ENCODE results near the gene TMEM100. TPM values are rescaled to one million over a fixed set of nuclear protein-coding genes. Genes with fewer than 3 reads are reported as not detected.

Gene TMEM100
- total RNA-seq, 1 donor from 2014 or later = not detected

DNA sequence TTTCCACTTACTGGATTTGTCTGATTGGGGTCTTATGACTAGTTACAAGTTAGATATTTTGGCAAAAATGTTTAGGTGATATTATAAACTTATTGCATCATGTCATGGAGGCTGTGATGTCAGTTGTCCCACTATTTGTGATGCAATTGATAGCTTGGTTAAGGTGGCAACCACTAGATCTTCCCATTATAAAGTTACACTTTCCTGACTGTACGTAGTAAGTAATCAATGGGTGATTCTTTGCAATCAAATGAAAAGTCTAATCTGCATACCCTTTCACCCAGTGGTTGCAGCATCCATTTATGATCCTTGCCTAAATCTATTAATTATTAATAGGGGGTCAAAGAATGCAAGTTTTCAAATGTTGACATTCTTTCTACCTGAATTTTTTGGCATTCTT, 23.8 kb upstream of the TMEM100 start:
- intact Hi-C loops (cut with micrococcal nuclease) = no loop called here

DNA sequence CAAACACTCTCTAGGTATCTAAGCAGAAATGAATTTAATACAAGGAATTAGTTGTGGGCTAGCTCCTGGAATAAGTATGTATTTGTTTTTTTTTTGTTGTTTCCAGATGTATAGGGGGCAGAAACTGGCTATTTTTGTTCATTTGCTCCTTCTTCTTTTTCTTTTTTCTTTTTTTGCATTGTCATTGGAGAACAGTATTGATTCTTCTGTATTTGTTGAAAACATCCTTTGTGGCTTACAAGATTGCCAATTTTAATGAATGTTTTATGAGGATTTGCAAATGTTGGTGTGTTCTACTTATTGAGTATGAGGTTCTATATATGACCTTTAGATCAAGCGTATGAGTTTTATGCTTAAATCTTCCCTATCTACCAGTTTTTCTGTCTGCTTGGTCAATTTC, 22.6 kb upstream of the TMEM100 start:
- intact Hi-C loops (cut with micrococcal nuclease) = no loop called here

DNA sequence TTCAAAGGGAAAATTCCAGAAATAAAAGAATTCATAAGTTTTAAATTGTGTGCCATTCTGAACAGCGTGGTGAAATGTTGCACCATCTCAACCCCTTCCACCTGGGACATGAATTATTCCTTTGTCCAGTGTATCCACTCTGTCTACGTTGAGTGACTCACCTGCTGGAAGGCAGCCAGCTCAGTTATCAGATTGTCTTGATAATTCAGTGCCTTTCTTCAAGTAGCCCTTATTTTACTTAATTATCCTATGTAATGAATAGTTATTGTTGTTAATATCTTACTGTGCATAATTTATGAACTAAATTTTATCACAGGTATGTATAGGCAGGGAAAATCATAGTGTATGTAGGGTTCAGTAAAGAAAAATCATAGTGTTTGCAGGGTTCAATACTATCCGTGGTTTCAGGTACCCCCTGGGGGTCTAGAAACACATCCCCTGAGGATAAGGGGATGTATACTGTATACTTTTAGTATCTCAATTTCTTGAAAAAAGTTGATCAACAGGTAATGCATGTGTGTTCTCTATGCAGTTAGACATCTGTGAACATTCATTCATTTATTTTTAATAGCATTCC, 20.5 kb upstream of the TMEM100 start:
- intact Hi-C loops (cut with micrococcal nuclease) = no loop called here

DNA sequence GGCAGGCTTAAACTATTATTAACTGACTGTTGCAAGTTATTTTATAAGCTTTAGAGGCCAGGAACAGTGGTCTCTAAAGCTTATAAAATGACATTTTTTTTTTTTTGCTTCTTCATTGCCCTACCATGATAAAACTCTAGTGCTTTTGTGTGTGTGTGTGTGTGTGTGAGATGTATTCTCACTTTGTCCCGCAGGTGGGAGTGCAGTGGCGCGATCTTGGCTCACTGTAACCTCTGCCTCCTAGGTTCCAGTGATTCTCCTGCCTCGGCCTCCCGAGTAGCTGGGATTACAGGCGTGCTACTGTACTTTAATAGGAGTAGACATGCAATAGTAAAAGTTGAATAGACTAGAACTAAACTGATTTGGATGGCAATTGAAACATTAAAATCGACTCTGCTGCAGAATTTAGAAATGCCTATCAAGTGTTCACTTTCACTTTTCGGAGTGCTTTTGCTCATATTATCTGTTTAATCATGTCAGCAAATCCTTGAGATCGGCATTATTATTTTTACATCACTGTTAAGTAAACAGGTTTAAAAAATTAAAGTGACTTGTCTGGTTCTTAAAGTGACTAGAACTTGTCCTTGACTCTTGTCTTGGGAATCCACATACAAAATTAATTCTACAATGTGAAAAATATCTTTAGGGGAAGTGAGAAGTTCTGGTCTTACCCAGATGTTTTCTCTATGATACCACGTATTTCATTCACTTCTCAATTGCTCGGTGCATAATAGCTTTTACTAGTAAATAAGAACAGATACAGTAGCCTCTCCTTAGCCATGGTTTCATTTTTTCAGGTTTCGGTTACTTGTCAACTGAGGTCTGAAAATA, 19.8 kb upstream of the TMEM100 start:
- intact Hi-C loops (cut with micrococcal nuclease) = no loop called here

DNA sequence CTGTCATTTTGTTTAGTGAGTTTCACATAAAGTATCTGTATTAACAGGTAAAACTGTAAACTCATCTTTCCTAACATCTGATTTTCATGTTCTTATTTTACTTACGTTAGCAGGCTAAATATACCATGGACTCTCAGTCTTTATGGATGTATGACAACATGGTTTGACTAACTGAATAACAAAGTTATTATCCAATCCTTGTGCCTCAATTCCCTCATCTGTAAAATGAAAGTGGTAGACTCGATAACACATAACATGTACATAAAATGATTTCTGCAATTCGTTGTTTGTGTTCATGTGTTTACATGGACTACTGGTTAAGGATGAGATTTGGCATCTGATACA, 18.7 kb upstream of the TMEM100 start:
- intact Hi-C loops (cut with micrococcal nuclease) = no loop called here

DNA sequence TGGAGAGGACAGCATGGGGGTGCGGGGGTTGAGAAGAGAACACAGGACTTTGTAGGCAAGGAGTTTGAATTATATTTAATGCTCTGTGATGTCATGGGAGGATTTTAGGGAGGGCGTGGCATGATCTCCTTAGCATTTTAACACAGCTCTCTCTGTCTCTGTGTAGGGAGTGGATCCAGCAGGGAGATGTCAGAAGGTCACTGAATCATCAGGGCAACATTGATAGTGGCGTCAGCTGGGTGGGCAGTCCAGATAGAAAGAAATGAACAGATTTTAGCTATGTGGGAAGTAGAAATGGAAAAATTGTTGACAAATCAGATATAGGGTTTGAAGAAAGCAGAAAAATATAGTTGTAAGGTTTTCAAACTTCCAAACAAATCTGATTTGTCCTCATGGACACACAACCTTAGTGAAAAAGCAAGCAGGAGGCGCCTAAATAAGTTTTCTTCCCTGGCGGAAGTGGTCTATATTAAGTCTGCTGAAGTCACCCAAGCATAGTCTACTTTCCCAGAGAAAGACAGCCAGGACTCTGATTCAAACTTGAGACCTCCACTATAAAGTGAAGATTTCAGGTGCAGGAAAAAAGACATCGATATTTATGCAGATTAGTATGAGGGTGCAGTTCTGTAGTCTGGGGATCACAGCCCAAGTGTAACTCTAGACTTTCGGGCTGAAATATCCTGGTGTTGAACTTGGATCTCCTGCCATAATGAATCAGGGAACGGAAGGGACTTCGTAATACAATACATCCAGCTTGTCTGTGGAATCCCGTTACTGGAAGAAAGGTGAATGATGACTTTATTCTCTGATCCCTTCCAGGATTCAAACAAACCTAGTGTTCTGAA, 18.1 kb upstream of the TMEM100 start:
- intact Hi-C loops (cut with micrococcal nuclease) = no loop called here

DNA sequence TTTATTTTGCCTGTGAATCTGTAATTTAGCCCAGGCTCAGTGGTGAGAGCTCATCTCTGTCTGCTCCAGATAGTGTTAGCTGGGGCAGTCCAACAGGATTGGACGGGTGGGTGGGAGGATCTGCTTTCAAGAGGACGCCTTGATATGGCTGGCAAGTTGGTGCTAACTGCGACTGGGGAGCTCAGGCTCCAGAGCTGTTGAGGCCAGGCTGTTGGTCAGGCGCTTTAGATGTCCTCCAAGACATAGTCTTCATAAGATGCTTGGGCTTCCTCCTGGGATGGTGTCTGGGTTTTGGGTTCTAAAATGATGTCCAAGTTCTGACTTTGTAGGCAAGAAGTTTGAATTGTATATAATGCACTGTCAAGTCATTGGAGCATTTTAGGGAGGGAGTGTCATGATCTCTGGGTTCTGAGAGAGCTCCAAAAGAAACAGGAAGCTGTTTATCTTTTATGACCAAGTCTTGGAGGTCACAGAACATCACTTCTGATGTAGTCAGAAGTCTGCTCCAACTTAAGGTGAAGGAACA, 15.4 kb upstream of the TMEM100 start:
- intact Hi-C loops (cut with micrococcal nuclease) = loop anchor here (5.0 kb wide), 1 partner anchor 579 kb away; no protein-coding TSS in a partner anchor

DNA sequence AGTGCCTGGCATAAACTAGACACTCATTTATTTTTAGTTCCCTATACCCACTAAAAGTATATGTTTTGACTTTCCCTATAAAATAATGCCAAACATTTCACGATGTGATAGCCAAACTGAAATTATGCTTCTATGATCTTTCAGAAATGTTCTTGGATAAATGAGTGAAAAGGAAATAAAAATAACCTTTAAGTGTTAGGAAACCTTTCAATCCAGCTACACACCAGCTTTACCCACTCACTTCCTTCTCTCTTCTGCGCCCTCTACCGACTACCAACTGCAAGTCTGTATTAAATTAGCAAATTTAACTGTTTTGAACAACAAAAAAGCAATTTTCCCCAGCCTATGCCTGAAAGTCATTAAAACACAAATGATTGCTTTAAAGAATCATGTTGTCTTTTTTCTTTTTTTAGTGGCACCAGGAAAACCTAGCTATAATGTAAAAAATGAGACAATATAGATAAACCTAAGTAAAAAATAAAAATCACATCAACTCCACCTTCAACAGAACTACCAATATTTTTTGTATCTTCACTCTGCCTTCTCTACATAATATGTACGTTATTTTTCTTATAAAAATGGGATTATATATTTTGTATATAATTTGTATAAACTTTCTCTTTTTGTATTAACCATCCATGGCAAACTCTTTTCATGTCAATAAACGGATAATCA, 13.2 kb upstream of the TMEM100 start:
- intact Hi-C loops (cut with micrococcal nuclease) = loop anchor here (1.0 to 5.0 kb wide), 3 partner anchors 14 to 581 kb away; no protein-coding TSS in a partner anchor

DNA sequence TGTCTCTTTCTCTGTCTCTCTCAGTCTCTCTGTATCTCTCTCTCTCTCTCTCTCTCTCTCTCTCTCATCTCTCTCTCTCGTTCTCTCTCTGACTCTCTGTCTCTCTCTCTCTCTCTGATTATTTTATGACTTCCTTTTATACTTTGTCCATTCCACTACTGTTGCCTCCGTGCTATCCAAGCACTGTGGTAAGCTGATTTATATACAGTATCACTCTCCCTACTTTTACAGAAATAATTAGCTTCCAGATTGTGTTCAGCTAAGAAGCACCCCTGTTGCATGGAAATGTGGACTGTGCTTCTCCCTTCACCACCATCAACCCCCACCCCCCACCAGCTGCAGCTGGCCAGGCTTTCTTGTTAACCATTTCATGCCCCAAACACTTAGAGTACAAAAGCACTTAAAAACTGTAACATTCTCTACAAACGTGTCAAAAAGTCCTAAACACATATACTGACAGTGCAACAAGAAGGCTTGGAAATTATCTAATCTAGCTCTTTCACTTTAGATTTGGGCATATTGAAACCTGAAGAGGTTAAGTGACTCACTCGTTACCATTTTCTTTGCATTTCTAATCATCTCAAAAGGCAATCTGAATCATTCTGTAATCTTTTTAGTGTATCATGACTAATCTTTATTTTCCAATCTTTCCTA, 11.6 kb upstream of the TMEM100 start:
- intact Hi-C loops (cut with micrococcal nuclease) = no loop called here

DNA sequence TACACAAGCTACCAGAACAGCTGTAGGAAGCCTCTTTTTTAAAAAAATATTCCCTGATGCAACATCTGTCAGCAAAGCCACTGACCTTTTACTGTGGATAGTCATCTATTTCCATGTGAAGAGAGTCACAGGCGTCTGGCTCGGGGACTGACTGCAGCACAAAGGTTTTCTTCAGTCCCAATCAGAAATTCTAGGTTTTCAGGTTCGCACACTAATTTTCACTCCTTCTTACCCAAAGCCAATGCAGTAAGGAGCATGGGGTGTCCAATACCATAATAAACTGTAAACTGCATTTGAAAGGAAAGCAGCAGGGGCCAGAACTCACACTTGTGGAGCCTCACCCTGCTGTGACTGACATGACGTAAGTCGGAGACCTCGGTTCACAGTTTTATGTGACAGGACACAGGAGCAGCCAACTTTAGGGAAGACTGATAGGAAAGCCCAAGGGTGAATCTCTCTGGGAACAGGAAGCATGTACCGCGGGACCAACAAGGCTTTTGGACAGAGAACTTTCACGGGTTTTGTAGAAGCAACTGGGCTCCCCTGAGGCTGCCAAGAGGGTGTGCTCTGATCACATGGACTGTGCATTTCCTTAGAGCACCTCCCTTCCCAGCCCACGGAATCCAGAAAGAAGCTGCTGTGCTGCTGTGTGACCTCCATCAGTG, 9.1 kb upstream of the TMEM100 start:
- intact Hi-C loops (cut with micrococcal nuclease) = no loop called here

DNA sequence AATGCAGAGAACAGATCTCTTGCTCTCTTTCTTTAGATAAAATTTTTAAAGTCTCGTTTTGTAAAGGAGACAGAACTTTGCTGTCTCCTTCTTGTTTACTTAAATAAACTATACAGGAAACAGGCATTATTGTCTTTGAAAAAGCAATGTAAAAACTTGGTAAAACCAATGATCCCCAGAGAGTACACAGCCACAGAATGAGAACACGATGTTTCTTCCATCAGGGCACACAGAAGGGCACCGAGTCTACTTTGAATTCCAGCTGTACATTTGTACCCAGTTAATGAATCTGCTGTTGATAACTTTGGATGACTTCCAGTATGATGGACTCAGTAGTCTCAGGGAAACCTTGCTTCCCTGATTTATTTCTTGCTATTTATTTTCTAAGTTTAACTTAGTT, 8.1 kb upstream of the TMEM100 start:
- intact Hi-C loops (cut with micrococcal nuclease) = no loop called here

DNA sequence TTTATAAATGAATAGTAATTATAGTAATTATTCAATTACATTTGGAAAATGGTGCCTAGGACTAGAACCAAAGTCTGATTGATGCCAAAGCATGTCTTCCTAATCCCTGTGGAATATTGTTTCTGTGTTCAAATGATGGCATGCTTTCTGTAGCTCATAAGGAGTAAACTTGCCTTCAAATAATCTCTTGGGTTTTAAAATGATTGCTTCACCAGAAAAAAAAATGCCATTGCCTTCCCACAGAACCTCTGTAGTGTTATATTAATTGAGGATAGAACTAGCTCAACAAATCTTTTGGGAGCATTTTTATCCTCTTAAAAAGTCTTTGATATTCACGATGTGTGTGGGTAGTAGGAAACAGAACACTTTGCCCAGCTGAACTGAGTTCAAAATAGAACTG, 7.7 kb upstream of the TMEM100 start:
- intact Hi-C loops (cut with micrococcal nuclease) = no loop called here

DNA sequence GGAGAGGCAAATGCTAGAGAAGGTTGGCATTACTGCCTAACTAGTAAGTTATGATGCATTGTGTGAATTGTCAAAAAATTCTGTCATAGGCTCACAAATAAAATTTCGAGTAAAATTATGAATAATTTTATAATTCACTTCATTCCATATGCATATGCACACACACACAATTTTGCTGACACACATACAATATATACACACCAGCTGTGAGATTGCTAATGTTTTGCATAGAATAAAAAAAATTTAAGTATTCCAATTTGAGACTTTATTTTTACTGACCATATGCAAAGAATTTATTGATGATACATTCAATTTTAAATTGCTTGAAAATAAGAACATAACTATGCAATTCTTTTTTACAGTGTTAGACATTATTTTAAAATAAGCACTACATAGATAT, 6.8 kb upstream of the TMEM100 start:
- intact Hi-C loops (cut with micrococcal nuclease) = no loop called here

DNA sequence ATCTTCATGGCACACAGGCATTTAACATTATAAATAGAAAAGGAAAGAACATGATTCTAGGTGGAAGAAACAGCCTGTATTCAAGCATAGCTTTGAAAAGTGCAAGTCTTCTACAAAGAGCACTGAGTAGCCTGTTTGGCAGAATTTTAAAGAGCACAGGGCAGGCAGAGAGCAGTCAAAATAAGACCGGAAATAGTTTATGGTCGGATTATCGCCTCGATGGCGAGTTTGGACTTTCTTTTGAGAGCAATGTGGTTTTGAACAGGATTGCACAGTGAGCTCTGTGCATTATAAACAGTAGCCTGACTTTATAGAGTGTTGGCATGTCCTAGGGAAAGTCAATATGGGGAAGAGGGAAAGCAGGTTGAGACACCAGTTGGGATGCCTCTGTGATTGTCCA, 6.2 kb upstream of the TMEM100 start:
- intact Hi-C loops (cut with micrococcal nuclease) = no loop called here

DNA sequence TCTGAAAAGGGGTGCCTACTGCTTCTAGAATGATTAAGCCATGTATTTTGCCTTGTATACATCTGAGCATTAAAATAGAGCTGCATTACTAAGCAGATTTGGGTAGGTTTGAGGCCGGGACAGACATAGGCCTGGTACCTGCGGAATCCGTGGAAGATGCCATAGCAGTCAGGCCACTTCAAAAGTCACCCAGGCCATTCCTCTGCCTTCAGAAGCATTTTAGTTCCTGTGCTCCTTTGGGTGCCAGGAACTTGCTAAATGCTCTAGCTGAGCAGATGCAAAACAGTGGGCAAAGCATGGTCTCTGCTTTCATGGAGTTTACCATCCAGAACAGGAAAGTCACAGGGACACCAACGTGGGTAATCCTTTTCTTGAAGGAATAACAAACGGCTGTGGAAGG, 5.7 kb upstream of the TMEM100 start:
- intact Hi-C loops (cut with micrococcal nuclease) = no loop called here

DNA sequence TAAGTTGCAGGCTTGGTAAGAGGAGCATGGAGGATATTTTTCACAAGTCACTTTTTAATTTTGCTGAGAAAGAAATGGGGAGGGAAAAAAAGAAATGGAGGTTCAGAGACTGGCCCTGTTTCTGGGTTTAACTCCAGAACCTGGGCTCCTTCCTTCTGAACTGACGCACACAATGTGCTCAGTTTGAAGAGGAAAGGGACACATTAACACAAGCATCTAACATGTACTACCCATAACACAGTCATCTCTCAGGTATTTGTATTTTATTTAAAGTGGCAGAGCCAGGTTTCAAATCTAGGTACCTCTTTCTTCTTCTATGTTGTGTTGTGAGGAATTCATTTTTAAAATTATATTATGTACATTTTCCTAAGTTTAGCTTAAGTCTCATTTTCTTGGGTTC, 5.3 kb upstream of the TMEM100 start:
- intact Hi-C loops (cut with micrococcal nuclease) = no loop called here

DNA sequence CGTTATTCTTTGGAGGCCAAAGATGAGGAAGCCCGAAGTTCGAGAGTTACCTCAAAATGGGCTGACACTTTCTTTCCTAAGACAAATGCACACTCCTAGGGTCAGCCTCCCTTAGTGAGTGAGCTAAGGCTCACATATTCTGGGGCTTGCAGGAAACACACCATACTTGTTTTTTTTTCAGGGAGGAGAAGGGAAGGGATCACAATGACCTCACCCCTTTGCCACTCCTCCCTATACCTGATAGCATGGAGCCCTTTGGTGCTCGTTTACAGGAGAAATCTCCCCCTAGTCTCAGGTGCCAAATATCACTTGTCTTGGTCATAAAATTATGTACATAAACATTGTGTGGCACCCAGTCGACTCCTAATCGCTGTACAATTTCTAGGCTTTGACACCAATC, 4.6 kb upstream of the TMEM100 start:
- intact Hi-C loops (cut with micrococcal nuclease) = no loop called here

DNA sequence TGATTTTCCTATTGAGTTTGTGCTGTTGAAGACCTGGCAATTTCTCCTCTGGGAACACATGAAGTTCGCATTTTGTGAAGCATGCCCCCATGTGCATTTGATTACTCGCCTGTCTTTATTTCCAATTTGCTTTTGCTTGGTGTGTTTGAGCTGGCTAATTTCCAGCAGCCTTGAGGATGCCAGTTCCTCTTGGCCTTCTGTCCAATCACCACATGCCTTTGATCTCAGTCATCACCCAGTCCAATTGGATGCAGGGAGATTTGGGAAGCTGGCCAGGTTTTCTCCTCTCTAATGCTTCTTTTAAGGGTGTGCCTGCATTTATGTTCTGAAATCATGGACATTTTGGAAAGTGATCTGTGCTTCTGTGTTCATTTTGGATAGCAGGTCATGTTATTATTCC, 3.8 kb upstream of the TMEM100 start:
- intact Hi-C loops (cut with micrococcal nuclease) = no loop called here

DNA sequence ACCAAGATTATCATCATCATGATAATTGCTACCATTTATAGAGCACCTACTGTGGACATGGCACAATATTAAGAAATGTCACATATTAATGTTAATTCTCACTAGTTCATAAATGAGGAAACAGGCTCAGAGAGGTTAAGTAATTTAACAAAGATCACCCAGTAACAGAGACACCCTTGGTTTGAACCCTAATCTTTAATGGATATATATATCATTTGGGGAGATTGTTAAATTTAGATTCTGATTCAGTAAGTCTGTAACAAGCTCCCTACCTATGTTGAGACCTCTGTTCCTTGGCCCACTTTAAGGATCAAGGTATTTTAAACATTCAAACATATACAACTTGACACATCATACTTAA, 804 bp upstream of the TMEM100 start:
- intact Hi-C loops (cut with micrococcal nuclease) = no loop called here

DNA sequence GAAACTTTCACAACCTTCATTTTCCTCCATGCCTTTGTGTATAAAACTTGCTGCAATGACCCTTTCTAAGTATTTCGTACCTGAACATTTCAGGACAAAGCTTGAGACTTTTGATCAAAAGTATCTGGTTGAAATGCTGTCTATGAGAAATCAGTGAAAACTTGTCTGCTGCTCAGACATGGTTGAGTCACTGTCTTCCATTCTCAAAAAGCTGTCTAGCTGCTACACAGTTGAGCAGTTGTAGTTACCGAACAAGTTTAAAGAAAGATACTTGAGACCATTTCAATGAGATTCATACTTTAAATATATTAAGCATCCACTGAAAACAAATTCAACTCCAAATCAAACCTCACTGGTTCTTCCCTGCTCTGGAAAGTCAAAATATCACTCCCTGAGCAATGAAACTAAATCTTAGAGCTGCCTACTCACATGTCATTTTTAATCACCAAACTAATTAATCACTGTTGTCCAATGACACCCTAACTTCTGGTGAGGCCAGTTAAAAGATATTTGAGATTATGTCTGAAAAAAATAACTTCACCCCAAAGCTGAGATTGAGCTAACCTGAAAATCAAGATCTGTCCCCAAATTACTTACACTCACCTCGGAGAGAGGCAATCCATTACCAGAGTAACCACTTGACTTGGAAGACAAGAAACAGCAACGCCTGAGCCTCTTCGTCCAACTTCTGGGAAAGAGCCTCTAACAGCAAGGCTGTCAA, 488 bp downstream of the TMEM100 start:
- intact Hi-C loops (cut with micrococcal nuclease) = no loop called here
